ENCODE data around the gene ADORA3. TPM values are rescaled to one million over a fixed set of nuclear protein-coding genes. Genes with fewer than 3 reads are reported as not detected.

Gene ADORA3
- total RNA-seq, 4 donors from 2014 or later, result 0.91 to 2.1 (median 1.8) TPM

- no peak overlapping the region for H3K4me3 ChIP-seq (ENCODE audit: low read depth, poor library complexity, severe bottlenecking)
- no peak for TF ChIP-seq POLR2A (IDR thresholded peaks at IDR 0.05)
- TF ChIP-seq, protein P1, sequence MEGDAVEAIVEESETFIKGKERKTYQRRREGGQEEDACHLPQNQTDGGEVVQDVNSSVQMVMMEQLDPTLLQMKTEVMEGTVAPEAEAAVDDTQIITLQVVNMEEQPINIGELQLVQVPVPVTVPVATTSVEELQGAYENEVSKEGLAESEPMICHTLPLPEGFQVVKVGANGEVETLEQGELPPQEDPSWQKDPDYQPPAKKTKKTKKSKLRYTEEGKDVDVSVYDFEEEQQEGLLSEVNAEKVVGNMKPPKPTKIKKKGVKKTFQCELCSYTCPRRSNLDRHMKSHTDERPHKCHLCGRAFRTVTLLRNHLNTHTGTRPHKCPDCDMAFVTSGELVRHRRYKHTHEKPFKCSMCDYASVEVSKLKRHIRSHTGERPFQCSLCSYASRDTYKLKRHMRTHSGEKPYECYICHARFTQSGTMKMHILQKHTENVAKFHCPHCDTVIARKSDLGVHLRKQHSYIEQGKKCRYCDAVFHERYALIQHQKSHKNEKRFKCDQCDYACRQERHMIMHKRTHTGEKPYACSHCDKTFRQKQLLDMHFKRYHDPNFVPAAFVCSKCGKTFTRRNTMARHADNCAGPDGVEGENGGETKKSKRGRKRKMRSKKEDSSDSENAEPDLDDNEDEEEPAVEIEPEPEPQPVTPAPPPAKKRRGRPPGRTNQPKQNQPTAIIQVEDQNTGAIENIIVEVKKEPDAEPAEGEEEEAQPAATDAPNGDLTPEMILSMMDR (IDR thresholded peaks at IDR 0.05), result no peak
- 74 to 75% methylated on average over 5 of the region's 5 CpGs for WGBS, 2 donors
- intact Hi-C loops (cut with DNase I; ENCODE audit: low total_unique reads), result no loop called here
- no peak for DNase-seq (ENCODE audit: low spot score in 2 of 2)
Observed at GRCh38 chr1:111454859-111455641, 48.4 kb downstream of the ADORA3 start.

DNA sequence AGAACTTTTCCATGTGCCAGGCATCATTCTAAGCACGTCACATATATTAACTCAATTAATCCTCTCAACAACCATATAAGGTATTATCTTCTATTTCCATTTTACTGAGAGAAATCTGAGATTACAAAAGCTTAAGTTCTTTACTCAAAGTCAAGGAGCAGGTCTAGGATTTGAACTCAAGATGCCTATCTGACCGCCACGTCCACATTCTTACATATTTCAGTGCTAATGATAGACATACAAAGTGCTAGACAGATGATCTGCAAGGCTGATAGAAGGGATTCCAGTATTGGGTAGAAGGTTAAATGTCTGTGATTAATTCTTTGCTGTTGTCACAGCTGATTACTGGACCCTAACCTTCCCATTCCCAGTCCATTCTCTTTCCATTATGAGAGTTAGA is 49.7 kb downstream of the ADORA3 start:
- no peak for DNase-seq (ENCODE audit: low spot score in 2 of 2)
- TF ChIP-seq POLR2A (IDR thresholded peaks at IDR 0.05), result no peak
- TF ChIP-seq, protein P1 (IDR thresholded peaks at IDR 0.05), result no peak
- intact Hi-C loops (cut with DNase I; ENCODE audit: low total_unique reads), result no loop called here
- H3K4me3 ChIP-seq (ENCODE audit: low read depth, poor library complexity, severe bottlenecking), result no peak overlapping the region
- WGBS, 2 donors, result 84 to 89% methylated on average over 3 of the region's 3 CpGs

DNA sequence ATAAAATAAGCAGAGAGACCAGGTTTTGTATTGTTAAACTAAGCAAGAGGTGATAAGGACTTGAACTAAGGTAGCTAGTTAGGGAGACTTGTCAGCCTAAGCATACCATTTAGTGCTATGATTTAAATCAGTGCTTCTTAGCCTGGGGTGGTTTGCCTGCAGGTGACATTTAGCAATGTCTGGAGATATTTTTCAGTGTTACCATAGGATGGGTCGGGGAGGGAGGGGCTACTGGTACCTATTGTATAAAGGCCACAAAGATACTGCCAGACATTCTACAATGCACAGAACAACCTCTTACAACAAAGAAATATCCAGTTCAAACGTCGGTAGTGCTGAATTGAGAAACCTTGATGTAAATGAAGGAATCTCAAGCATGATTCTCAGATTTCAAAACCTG is 50.9 kb downstream of the ADORA3 start:
- TF ChIP-seq, protein P1 (IDR thresholded peaks at IDR 0.05), result no peak
- no peak for TF ChIP-seq POLR2A (IDR thresholded peaks at IDR 0.05)
- DNase-seq (ENCODE audit: low spot score in 2 of 2), result no peak
- H3K4me3 ChIP-seq (ENCODE audit: low read depth, poor library complexity, severe bottlenecking), result no peak overlapping the region
- intact Hi-C loops (cut with DNase I; ENCODE audit: low total_unique reads), result no loop called here
- WGBS, 2 donors, result 76 to 78% methylated on average over 3 of the region's 3 CpGs

- TF ChIP-seq POLR2A (IDR thresholded peaks at IDR 0.05), result no peak
- TF ChIP-seq, protein P1 (IDR thresholded peaks at IDR 0.05), result no peak
- intact Hi-C loops (cut with DNase I; ENCODE audit: low total_unique reads), result no loop called here
- no peak for DNase-seq (ENCODE audit: low spot score in 2 of 2)
- H3K4me3 ChIP-seq (ENCODE audit: low read depth, poor library complexity, severe bottlenecking), result peak overlapping the region; percentile 86
- 45 to 51% methylated on average over 3 of the region's 3 CpGs for WGBS, 2 donors
Observed at GRCh38 chr1:111450185-111450584, 53.2 kb downstream of the ADORA3 start.

GRCh38 chr1:111449703-111450017 is 53.8 kb downstream of the ADORA3 start:
- TF ChIP-seq POLR2A (IDR thresholded peaks at IDR 0.05), result no peak
- TF ChIP-seq, protein P1 (IDR thresholded peaks at IDR 0.05), result no peak
- H3K4me3 ChIP-seq (ENCODE audit: low read depth, poor library complexity, severe bottlenecking), result peak overlapping the region; percentile 86
- DNase-seq (ENCODE audit: low spot score in 2 of 2), result no peak
- intact Hi-C loops (cut with DNase I; ENCODE audit: low total_unique reads), result no loop called here
- 1% methylated on average over 8 of the region's 8 CpGs for WGBS, 2 donors

Other genes with a start within 250 kb of the ADORA3 start
- not detected for gene CHIA, start 212.8 kb downstream of the ADORA3 start, total RNA-seq
- gene OVGP1, start 75.9 kb downstream of the ADORA3 start, total RNA-seq, result 1 to 10 TPM; 1.6 to 7.1 (median 4.9) TPM
- gene WDR77, start 54.4 kb downstream of the ADORA3 start, total RNA-seq, result 10 to 100 TPM in 3 of 4 donors, 1 to 10 TPM in 1; 8.8 to 18.5 (median 12.7) TPM
- 100 to 1,000 TPM; 113 to 219 (median 153) TPM for gene ATP5PB, start 54.2 kb downstream of the ADORA3 start, total RNA-seq
- 10 to 100 TPM in 3 of 4 donors, 1 to 10 TPM in 1; 2.4 to 15.3 (median 12.3) TPM for gene C1orf162, start 29.6 kb downstream of the ADORA3 start, total RNA-seq
- 1 to 10 TPM in 1 of 4 donors, under 1 TPM in 2, not detected in 1; 0.54 to 1.2 (median 0.68) TPM for gene TMIGD3, start within 50 bp of the ADORA3 start, total RNA-seq
- gene RAP1A, start 116.2 kb upstream of the ADORA3 start, total RNA-seq, result 10 to 100 TPM; 25.5 to 33.8 (median 31.0) TPM
- gene INKA2, start 235.8 kb upstream of the ADORA3 start, total RNA-seq, result 1 to 10 TPM; 2.5 to 8.7 (median 4.8) TPM